ENCODE data around the gene ZDHHC19.
"Not testable (repeated sequence)": the region's sequence is repeated elsewhere in the genome, so short reads cannot be mapped to it uniquely, and the experiment has no call there.

The ZDHHC19 gene

GRCh38 chr3:196225086-196225485 is 13.9 kb upstream of the ZDHHC19 start:
- DNase-seq (ENCODE audit: low read depth in 2 of 2): no peak

- no peak for DNase-seq (ENCODE audit: low read depth in 2 of 2)
Measured at GRCh38 chr3:196222876-196223595, 11.8 kb upstream of the ZDHHC19 start.

GRCh38 chr3:196220991-196221390 is 9.8 kb upstream of the ZDHHC19 start:
- no peak for DNase-seq (ENCODE audit: low read depth in 2 of 2)

- no peak for DNase-seq (ENCODE audit: low read depth in 2 of 2)
Measured at GRCh38 chr3:196220587-196220986, 9.4 kb upstream of the ZDHHC19 start.

GRCh38 chr3:196219970-196220311 is 8.7 kb upstream of the ZDHHC19 start:
- DNase-seq (ENCODE audit: low read depth in 2 of 2): no peak

GRCh38 chr3:196219194-196219969 is 8.2 kb upstream of the ZDHHC19 start:
- peak; percentile 30 to 37 for DNase-seq (ENCODE audit: low read depth in 2 of 2)

- no peak for DNase-seq (ENCODE audit: low read depth in 2 of 2)
Measured at GRCh38 chr3:196218155-196218712, 7.0 kb upstream of the ZDHHC19 start.

- no peak for DNase-seq (ENCODE audit: low read depth in 2 of 2)
Measured at GRCh38 chr3:196217307-196218154, 6.3 kb upstream of the ZDHHC19 start.

- no peak for DNase-seq (ENCODE audit: low read depth in 2 of 2)
Measured at GRCh38 chr3:196216681-196217211, 5.5 kb upstream of the ZDHHC19 start.

GRCh38 chr3:196216089-196216564 is 4.9 kb upstream of the ZDHHC19 start, which contains the start of gene SLC51A:
TSS of gene SLC51A (plus strand) at chr3:196216534. CDS start at chr3:196216713, 179 bp downstream.
- DNase-seq (ENCODE audit: low read depth in 2 of 2): no peak

- no peak for DNase-seq (ENCODE audit: low read depth in 2 of 2)
Measured at GRCh38 chr3:196215493-196216020, 4.4 kb upstream of the ZDHHC19 start.

GRCh38 chr3:196214783-196215441 is 3.7 kb upstream of the ZDHHC19 start:
- no peak for DNase-seq (ENCODE audit: low read depth in 2 of 2)

GRCh38 chr3:196209944-196210672 is 1.1 kb downstream of the ZDHHC19 start:
- not testable (repeated sequence) for DNase-seq (ENCODE audit: low read depth in 2 of 2)

GRCh38 chr3:196208942-196209695 is 2.1 kb downstream of the ZDHHC19 start:
- no peak for DNase-seq (ENCODE audit: low read depth in 2 of 2)

GRCh38 chr3:196207833-196208607 is 3.2 kb downstream of the ZDHHC19 start:
- peak; percentile 34 to 56 for DNase-seq (ENCODE audit: low read depth in 2 of 2)

- no peak for DNase-seq (ENCODE audit: low read depth in 2 of 2)
Measured at GRCh38 chr3:196207159-196207832, 3.9 kb downstream of the ZDHHC19 start.

- not testable (repeated sequence) for DNase-seq (ENCODE audit: low read depth in 2 of 2)
Measured at GRCh38 chr3:196205442-196206205, 5.6 kb downstream of the ZDHHC19 start.

All from stimulated activated CD8-positive, alpha-beta memory T cell treated with anti-CD3 and anti-CD28 coated beads, Interleukin-15, amount 100 ng/mL, for 48 hours (primary cell).